DMS114 treated with DMSO at 0.1 percent for 48 hours (cell line): Measurements from ENCODE around the gene NSD2.

Experiments
- DNase-seq: peaks from one replicate; lab custom pipeline; 2025; ENCODE audit not compliant: unreplicated experiment; lab: John Stamatoyannopoulos, UW

The NSD2 gene

DNA sequence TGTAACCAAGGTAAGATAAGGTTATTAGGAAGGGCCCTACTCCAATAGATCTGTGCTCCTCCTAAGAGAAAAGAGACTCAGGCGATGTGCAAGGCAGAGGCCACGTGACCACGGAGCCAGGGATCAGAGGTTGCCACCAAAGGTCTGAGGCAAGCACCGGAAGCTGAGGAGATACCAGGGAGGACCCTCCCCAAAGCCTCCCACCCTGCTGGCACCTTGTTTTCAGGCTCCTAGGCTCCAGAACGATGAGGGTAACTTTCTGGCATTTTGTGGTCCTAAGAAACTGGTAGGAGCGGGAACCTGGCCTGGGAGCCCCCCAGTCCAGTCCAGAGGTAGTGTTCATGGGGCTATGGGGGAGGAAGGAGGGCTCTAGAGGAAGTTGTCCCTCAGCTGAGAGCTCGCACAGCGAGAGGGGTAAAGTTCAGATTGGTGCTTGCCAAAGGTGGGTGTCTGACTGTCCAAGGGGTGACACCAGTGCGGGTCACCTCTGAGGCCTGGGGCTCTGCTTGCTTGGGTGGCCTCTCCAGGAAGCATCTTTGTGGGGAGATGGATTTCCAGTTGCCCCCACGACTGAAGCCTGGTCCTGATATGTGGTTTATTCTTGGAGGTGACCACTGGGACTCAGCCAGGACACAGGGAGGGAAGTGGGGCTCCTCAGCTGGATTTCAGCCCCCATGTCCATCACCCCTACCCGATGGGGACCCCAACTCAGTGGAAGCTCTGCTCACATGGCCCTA lies 7.7 kb upstream of the NSD2 start:
- DNase-seq, result no peak

DNA sequence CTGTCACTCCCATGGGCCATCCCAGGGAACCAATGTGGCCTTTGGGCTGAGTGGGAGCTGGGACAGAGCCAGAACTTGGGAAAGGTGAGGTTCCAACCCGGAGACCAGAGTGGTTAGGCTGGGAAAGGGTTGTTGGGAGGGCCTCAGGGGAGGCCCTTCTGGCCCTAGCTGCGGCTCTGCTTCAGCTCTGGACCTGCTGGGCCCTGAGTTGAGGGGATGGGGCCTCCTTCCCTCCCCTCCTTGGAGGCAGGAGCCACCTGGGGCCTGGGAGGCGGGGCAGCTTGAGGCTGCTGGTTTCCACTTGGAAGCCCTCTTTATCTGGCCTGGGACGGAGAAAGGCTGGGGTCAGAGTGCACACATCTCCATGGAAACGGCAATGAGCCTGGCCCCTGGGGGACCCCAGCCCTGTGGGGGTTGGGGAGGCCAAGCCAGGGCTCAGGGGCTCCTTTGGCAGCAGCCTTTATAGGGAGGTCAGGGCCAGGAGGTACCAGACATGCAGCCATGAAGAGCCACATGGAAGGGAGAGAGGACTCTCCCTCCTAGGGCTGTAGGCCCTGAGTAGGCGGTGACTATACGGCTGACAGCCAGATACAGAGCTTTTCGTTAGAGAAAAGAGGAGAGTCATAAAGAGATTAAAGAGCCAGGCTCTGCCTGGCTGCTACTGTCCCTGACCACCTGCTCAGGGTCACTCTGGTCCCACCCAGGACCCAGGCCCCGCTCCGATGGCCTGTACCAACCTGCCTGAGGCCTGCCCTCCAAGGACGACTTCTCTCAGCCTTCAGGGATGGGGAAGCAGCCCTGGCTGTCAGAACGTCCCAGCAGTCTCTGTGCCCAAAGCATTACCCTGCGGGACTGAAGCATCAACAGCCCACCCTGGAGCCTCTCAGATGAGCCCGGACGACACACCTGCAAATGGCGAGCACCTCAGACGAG lies 6.9 kb upstream of the NSD2 start:
- DNase-seq, result no peak

DNA sequence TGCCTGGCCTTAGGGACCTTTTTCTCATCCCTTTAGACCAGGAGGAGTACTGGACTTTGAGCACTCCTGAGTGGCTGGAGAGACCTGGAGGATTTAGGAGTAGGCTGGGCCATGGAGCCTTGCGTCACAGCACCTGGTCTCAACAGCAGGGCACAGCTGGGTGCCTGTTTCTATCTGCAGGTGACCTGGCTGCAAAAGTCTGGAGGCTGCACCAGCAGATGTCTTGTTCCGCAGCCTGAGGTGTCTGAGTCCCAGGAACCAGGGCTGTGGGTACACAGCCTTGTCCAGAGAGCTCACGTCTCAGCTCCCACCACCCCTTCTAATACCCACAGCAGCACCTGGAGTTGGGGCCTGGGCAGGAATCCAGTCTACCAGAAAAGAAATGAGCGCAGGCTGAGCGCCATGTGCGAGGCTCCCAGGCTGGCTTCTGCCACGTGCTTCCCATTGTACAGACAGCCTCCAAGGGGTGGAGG lies 5.0 kb upstream of the NSD2 start:
- no peak for DNase-seq

DNA sequence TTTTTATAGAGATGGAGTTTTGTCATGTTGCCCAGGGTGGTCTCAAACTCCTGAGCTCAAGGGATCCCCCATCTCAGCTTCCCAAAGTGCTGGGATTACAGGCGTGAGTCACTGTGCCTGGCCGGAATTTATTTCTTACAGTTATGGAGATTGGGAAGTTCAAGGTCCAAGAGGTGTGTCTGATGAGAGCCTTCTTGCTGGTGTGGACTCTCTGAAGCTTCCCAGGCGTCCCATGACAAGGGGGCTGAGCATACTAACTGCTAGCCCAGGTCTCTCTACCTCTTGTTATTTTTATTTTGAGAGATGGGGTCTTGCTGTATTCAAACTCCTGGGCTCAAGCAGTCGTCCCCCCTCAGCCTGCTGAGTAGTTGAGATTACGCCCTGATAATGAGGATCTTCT lies 2.9 kb upstream of the NSD2 start:
- no peak for DNase-seq

DNA sequence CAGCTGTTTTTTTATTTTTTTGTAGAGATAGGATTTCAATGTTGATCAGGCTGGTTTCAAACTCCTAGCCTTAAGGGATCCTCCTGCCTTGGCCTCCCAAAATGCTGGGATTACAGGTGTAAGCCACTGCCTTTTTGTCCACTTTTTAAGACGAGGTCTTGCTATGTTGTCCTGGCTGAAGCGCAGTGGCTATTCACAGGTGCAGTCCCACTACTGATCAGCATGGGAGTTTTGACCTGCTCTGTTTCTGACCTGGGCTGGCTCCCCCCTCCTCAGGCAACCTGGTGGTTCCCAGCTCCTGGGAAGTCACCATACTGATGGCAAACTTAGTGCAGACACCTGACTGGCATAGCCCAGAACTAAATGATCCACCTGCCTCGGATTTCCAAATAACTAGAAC lies 2.3 kb upstream of the NSD2 start:
- no peak for DNase-seq

DNA sequence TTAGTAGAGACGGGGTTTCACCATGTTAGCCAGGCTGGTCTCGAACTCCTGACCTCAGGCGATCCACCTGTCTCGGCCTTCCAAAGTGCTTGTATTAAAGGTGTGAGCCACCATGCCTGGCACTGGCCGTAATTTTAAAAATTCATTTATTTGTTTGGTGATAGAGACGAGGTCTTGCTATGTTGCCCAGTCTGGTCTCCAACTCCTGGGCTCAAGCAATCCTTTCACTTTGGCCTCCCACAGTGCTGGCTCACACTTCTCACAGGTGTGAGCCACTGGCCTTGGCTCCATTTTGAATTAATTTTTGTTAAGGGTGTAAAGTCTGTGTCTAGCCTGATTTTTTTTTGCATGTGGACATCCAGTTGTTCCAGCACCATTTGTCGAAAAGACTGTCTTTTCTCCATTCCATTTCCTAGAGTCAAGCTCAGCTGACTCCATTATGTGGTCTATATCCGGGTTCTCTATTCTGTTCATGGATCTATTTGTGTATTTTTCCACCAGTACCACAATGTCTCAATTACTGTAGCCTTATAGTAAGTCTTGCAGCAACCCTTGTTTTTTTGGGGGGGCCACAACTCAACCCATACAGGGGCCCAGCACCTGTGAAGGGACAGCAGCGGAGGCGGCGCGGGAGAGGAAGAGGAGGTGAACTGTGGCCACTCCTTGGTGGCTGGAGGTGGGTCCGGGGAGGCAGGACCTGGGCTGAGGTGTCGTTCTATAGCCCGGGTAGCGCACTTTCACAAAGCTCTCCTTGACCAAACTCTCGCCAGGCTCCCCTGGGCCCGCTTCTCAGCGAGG lies 1.5 kb upstream of the NSD2 start:
- no peak for DNase-seq

DNA sequence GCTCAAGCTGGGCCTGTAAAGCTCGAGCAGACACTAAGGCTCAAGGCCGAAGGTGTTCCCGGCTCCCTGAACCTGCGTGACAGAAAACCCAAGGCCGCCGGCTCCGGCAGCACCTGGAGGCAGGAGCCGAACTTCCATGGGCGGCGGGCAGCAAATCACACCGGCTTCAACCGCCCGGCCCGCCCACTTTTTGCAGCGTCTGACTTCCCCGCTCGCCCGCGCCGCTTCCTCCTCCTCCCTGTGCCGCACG lies 940 bp upstream of the NSD2 start:
- DNase-seq, result peak; percentile 65

DNA sequence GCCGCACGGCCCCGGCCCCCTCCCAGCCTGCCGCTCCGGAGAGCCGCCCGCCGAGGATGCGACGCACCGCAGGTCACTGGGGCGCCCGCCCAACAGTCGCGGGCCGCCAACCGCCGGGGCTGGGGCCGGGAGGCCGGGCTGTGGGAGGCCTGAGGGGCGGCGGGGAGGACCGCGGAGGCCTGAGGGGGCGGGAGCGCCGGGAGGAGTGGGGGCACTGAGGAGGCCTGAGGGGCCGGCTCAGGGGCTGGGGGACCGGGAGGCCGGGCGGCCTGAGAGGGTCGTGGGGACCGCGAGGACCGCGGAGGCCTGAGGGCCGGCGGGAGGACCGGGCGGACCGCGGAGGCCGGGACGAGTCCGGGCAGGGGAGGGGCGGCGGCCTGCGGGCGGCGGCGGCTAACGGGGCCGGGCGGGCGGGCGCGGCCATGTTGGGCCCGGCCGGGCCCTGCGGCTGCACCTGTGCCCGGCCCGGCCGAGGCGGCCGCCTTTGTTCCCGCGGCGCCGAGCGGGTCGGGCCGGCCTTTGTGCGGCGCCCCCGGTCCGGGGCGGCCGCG lies 353 bp downstream of the NSD2 start:
- DNase-seq, result no peak

DNA sequence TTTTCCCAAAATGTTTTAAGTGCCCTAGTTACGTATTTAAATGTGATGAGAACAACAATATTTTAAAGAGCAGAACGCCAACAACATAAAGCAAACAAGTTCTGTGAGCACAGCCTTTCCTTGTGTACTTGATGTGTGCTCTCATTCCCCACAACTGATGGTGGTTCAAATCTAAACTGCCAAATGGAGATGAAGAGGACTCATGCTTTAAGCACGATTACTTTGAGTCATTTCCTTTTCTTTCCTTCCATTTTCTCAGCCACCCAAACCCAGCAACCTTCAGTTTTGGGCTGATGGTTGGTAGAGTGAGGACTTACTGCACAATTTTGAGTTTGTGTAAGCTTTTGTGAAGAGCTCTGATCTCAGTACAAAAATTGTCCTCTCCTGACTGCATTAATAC lies 1.7 kb downstream of the NSD2 start:
- no peak for DNase-seq

DNA sequence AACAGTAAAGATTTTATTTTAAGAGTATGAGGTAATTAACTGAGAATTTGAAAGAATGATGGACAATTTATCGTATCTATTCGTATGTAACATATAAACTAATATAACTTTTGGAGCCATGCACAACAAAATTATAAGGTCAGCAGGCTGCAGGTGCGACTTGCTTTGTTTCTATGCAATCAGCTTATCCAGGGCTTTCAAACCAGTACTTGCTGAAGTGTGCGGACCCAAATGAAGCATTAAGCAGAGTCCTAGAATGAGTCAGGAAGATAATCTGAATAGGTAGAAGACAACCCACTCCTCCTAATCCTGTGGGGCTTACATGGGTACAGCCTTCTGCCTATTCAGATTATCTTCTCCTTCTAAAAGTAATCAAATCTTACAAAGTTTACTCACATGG lies 2.1 kb downstream of the NSD2 start:
- DNase-seq, result no peak

DNA sequence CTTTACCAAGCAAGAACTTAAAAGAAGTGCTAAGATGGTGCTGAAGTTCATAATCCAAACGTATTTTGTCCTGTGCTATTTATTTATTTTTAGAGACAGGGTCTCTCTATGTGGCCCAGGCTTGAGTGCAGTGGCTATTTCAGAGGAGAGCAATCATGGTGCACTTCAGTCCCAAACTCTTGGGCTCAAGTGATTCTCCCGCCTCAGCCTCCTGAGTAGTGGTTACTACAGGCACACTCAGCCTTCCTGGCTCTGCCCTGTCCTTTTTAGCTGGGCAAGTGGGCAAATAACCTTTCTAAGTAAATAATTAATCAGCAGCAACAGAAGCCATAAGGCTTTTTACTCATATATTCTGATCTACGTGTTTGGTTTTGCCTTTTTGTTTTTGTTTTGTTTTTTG lies 2.6 kb downstream of the NSD2 start:
- DNase-seq, result no peak

DNA sequence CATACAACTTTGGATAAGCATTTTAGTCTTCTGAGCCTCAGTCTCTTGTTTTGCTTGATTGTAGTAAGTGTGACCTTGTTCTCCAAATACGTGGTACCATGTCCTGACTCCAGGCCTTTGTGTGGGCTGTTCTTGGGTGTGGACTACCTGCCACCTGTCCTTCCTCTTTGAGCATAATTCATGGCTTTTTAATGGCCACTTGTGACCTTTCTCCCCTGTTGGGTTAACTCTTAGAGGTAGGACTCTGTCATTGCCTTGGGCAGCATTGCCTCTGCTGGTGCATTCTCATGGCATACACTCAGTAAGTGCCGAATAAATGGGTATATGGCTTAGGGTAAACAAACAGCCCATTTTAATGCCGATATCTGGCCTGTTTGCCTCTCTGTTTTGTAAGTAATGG lies 3.0 kb downstream of the NSD2 start:
- no peak for DNase-seq

DNA sequence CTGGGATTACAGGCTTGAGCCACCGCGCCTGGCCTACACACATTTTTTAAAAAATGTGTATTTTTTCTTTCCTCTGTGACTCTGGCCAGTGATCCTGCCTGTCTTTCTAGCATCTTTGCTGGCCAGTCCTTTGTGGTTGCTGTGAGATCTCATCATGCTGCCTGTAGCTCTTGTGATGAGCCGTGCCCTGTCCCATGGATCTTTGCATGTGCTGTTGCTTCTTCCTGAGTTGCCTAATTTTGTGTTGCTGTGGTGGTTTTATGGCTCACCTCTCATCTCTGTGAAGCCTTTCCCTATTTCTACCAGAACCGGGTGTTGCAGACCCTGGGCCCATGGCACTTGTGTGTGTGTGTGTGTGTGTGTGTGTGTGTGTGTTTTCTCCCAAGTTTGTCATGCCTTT lies 8.3 kb downstream of the NSD2 start:
- DNase-seq, result no peak

DNA sequence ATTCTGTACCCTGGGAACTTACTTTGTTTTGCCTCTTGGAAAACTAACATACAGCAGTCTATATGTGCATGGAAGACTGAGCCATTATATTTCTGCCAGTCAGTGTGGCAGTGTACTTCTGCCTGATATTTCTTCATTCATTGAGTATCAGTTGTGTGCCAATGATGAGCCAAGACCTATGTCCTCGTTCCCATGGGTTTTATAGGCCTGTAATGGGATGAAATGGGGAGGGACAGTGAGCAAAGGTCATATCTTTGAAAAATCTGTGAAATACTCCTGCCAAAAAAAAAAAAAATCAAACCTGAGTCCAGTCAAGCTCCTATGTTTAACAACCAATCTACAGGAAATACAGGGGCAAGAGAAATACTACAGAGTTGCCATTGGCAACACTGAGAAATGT lies 9.1 kb downstream of the NSD2 start:
- DNase-seq, result no peak

DNA sequence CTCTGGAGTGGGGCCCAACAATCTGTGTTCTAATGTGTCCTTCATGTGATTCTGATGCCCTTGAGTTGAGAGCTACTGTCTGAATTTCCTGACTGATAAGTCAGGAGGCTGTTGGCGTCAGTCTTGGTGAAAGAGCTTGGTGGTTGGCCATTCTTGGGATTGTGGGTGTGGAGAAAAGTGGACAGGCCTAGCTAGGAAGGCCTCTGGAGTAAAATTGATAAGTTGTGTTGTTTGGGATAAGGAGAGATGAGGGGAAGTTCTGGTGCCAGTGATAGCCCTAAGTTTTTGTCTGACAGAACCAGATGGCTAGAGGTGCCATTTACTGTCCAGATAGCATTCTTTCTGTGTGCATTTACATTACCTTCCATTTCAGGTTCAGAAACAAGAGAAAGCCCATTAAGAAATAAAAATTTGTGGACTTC lies 11.7 kb downstream of the NSD2 start:
- DNase-seq, result no peak

DNA sequence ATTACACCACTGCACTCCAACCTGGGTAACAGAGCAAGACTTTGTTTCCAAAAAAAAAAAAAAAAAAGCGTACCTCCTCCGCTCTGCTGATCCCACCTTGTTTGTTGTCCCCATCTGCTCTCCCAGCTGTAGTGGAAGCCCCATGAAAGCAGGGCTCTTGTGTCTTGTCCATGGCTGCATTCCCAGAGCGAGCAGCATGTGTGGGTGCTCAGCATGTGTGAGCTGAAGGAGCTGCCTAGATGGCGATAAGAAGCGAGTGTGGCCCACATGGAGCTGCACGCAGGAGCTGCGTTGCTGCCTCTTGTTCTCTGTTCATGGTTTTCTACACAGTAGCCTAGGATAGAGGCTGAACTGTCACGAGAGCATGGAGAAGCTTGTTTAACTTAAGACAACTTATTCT lies 12.4 kb downstream of the NSD2 start:
- DNase-seq, result no peak

DNA sequence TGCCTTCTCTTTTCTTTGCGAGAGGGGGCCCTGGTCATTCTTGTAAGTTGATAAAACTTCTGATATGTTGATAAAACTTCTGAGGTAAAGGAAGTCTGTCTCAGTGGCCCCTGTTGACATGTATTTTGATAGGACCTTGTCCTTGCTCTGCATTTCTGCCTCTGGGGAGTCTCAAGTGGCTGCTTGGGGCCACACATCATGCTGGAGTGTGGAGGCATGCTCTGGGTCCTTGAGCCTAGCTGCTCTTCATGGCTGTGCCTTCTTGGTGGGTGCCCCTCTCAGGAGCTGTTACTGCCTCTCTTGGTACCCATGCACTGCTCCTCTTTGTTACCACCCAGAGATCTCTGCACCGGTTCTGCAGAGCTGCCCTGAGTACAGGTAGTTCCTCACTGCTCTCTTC lies 14.2 kb downstream of the NSD2 start:
- DNase-seq, result no peak

DNA sequence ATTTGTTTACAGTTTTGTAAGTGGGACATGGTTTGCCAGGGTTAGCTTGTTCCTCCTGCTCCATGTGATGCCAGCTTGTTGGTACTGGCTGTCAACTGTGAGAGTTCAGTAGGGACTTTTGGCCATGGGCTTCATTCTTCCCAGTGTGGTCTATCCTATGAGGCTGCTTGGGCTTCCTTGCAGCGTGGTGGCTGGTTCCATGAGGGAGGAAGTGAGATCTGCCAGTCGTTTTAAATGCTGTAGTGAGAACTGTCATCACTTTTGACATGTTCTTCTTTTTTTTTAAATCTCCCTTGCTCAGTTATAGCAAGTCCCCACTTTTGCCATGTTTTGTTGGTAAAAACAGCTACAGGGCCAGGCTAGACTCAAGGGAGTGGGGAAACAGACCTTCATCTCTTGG lies 15.9 kb downstream of the NSD2 start:
- no peak for DNase-seq

DNA sequence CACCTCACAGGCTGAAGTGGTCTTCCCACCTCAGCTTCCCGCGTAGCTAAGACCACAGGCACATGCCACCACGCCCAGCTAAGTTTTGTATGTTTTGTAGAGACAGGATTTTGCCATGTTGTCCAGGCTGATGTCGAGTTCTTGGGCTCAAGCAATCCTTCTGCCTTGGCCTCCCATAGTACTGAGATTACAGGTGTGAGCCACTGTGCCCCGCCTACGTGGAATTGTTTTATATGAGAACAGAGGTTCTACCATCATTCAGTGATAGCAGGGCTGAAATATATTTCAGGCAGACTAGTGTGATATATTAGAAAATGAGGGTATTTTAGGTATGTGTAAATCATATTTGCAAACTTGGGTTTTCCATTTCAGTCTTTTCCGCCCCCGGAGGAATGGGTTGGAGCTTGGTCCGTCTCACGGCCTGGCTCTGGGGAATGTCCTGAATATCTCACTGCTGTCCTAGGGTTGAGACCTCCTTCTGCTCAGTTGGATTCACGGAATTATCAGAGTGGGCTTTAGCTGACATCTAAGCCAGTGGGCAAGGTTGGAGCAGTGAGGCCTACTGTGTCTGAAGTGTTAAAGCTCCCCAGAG lies 19.9 kb downstream of the NSD2 start:
- no peak for DNase-seq

DNA sequence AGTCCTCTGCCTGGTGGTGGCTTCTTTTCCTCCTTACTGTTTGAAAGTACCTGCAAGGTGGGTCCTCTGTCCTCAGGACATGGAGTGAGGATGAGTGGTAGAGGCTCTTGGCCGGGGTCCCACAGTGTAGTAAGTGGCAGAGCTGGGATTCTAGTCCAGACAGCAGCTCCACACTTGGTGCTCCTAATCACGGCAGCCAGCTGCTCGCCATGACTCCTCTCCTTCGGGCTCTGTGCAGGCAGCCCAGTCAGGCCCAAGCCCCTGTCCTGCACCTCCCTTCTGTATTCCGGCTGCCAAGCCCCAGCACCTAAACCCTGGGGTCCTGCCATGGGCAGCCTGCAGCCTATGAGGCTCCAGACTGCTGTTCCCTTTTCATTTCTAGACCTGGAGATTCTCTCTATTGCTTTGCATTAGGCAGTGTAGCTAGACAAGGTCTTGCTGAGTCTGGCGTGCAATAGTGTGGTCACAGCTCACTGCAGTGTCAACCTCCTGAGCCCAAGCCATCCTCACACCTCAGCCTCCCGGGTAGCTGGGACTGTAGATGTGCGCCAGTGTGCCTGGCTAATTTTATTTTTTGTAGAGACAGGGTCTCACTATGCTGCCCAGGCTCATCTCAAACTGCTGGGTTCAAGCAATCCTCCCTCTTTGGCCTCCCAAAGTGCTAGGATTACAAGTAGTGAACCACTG lies 24.9 kb downstream of the NSD2 start:
- no peak for DNase-seq

DNA sequence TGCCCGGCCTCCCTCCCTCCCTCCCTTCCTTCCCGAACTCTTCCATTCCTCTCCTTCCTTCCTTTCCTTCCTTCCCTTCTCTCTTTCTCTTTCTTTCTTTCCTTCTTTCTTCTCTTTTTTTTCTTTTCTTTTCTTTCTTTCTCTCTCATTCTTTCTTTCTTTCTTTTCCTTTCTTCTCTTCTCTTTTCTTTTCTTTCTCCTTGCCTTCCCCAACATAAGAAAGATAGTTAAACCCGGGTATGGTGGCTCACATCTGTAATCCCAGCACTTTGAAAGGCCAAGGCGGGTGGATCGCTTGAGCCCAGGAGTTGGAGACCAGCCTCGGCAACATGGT lies 25.4 kb downstream of the NSD2 start:
- no peak for DNase-seq
